Measurements from ENCODE around the gene KRTAP4-12.
"Not testable (repeated sequence)": the region's sequence is repeated elsewhere in the genome, so short reads cannot be mapped to it uniquely, and the experiment has no call there.

The KRTAP4-12 gene

DNA sequence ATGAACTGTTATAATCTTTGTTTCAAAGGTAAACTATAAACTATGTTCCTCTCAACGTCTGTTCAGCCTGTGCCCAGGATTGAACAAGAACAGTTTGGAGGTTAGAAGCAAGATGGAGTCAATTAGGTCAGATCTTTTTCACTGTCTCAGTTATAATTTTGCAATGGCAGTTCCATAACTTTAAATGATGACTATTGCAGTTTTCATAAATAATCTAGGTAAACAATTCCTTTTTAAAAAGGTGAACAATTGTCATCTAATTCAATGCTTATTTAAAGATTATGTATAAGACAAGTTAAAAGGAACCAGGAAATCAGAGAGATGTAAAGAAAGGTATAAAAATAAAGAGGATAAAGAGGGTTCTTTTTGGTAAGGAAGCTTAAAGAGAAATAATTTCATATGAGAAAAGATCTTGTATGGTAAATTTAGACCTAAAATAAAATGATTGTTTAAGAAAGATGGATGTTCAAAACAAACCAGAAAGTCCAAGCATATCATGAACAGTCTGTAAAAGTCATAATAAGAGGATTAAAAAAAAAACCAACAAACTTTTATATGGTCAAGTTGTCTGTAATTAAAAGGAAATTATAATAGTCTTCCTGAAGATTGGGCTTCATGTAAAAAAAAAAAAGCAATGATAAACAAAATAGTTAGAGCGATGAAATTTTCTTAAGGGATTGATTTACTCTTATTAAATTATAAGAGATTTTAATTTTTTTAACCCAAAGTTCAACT, 12.7 kb downstream of the KRTAP4-12 start:
- no peak for DNase-seq (ENCODE audit: extremely low read depth, low read depth)

GRCh38 chr17:41108728-41109386, 15.1 kb downstream of the KRTAP4-12 start:
- DNase-seq (ENCODE audit: extremely low read depth, low read depth); H3K4me3 ChIP-seq (replicated peaks; ENCODE audit: low read depth, low read length): not testable (repeated sequence)

More for the DNA sequence above, 12.7 kb downstream of the KRTAP4-12 start:
- H3K4me3 ChIP-seq (replicated peaks; ENCODE audit: low read depth, low read length) = no peak overlapping the region
- TF ChIP-seq, protein P1, sequence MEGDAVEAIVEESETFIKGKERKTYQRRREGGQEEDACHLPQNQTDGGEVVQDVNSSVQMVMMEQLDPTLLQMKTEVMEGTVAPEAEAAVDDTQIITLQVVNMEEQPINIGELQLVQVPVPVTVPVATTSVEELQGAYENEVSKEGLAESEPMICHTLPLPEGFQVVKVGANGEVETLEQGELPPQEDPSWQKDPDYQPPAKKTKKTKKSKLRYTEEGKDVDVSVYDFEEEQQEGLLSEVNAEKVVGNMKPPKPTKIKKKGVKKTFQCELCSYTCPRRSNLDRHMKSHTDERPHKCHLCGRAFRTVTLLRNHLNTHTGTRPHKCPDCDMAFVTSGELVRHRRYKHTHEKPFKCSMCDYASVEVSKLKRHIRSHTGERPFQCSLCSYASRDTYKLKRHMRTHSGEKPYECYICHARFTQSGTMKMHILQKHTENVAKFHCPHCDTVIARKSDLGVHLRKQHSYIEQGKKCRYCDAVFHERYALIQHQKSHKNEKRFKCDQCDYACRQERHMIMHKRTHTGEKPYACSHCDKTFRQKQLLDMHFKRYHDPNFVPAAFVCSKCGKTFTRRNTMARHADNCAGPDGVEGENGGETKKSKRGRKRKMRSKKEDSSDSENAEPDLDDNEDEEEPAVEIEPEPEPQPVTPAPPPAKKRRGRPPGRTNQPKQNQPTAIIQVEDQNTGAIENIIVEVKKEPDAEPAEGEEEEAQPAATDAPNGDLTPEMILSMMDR (IDR thresholded peaks at IDR 0.05; ENCODE audit: low read depth, low read length, missing control alignments) = no peak

DNA sequence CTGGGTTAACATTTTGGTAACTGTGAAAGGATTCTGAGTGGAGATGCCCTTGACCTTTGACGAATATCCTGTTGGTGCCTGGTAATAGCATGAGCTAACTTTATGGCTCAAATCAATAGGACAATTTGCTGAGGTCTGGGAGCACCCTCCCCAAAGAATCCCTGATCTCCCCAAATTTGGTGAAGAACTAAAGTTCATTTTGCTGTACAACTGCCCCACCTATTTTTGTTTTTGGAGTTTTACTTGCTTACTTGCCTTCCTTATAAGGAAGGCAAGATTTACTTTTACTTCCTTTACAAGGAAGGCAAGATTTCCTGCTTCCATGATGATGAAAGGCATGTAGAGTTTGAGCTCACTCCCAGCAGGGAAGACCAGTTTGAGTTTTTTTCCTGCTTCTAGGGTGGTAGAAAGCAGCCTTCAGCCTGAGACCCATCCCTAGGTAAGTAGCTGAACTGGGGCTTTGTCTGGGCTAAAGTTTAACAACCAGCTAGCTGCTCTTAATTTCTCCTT, 16.0 kb downstream of the KRTAP4-12 start:
- no peak overlapping the region for H3K4me3 ChIP-seq (replicated peaks; ENCODE audit: low read depth, low read length)
- no peak for DNase-seq (ENCODE audit: extremely low read depth, low read depth)
- TF ChIP-seq, protein P1 (IDR thresholded peaks at IDR 0.05; ENCODE audit: low read depth, low read length, missing control alignments) = no peak

DNA sequence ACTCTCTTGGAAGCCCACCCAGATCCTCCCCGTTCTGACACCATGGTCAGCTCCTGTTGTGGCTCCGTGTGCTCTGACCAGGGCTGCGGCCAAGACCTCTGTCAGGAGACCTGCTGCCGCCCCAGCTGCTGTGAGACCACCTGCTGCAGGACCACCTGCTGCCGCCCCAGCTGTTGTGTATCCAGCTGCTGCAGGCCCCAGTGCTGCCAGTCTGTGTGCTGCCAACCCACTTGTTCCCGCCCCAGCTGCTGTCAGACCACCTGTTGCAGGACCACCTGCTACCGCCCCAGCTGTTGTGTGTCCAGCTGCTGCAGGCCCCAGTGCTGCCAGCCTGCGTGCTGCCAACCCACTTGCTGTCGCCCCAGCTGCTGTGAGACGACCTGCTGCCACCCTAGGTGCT, 18.6 kb downstream of the KRTAP4-12 start, which contains the start of gene KRTAP4-9:
KRTAP4-9 (plus strand) TSS at position 43 of the 400 bp plus-strand sequence; CDS start at position 43, 0 bp downstream.
- DNase-seq (ENCODE audit: extremely low read depth, low read depth) = not testable (repeated sequence)

DNA sequence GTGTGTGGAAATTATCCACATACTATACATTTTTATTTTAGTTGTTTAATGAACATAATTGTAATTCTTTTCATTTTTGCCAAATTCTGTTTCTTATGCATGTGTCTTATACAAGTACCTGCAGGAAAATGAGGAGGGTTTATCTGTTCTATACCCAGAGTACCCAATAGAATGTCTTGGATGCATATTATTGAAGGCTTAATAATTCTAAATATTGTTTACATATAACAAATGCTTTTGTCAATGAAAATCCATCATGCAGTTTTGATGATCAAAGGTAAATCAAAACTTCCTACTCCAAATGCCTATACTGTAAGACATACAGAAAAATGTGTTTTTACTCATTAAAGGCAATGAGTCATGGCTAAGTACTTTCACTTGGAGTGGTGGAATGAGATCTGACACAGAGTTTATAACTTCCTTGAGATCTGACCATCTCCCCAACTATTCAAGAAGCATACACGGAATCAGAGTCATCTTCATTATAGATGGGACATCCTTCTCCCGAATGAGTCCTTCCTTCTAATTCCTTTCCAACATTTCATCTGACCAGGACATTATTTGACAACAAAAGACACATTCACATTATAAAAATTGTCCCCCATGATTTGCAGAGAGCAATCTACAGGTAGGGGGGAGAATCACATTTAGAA, 19.5 kb downstream of the KRTAP4-12 start:
- not testable (repeated sequence) for H3K4me3 ChIP-seq (replicated peaks; ENCODE audit: low read depth, low read length); DNase-seq (ENCODE audit: extremely low read depth, low read depth)

More for the DNA sequence above, 18.6 kb downstream of the KRTAP4-12 start, which contains the start of gene KRTAP4-9:
- not testable (repeated sequence) for H3K4me3 ChIP-seq (replicated peaks; ENCODE audit: low read depth, low read length)

DNA sequence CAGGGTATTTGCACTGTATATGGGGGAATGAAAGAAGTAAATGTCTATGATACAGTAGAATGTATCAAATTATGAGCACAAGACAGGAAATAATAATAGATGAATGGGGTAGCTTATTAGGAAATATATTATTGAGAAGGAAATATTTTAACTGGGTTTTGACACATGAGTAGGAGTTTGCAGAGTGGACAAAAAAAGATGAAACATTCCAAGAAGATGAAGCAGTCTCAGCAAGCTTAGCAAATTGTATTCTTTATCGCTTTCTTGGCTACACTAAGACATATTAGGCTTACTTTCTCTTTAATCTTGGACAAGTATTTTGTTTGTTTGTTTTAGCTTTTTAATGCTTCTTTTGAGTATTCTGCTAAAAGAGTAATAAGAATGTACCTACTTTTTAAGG, 20.1 kb downstream of the KRTAP4-12 start:
- H3K4me3 ChIP-seq (replicated peaks; ENCODE audit: low read depth, low read length) = no peak overlapping the region
- DNase-seq (ENCODE audit: extremely low read depth, low read depth) = no peak
- TF ChIP-seq, protein P1 (IDR thresholded peaks at IDR 0.05; ENCODE audit: low read depth, low read length, missing control alignments) = no peak

DNA sequence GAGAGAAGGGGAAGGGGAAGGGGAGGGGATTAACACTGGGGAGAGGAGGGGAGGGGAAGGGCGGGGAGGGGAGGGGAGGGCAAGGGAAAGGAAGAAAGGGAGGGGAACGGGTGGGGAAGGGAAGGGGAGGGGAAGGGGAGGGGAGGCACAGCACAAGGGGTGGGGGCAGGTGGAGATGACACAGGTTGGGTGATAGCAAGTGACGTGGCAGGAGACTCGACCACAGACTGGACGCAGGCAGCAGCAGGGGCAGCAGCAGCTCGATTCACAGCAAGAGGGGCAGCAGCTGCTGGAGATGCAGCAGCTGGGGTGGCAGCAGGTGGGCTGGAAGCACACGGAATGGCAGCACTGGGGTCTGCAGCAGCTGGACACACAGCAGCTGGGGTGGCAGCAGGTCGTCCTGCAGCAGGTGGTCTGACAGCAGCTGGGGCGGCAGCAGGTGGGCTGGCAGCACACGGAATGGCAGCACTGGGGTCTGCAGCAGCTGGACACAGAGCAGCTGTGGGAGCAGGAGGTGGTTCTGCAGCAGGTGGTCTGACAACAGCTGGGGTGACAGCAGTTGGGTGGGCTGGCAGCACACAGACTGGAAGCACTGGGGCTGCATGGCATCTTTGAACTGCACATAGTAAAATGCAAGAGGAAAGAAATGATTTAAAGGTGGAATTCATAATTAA, 22.3 kb downstream of the KRTAP4-12 start, which contains the start of gene KRTAP4-16:
KRTAP4-16 (minus strand) TSS at position 624 of the 674 bp plus-strand sequence; CDS start at position 624, 0 bp downstream.
- TF ChIP-seq, protein P1 (IDR thresholded peaks at IDR 0.05; ENCODE audit: low read depth, low read length, missing control alignments) = no peak
- no peak within 1 kb of the TSS for H3K4me3 ChIP-seq (replicated peaks; ENCODE audit: low read depth, low read length)
- DNase-seq (ENCODE audit: extremely low read depth, low read depth) = no peak

GRCh38 chr17:41099682-41100480, 24.1 kb downstream of the KRTAP4-12 start:
- not testable (repeated sequence) for H3K4me3 ChIP-seq (replicated peaks; ENCODE audit: low read depth, low read length)
- peak; percentile 95 for DNase-seq (ENCODE audit: extremely low read depth, low read depth)

Data from HFF-Myc (cell line).